Psoas muscle (tissue), 8 donors: ENCODE results near the gene UGGT1. TPM values are rescaled to one million over a fixed set of nuclear protein-coding genes. Genes with fewer than 3 reads are reported as not detected.

Source experiments
- ATAC-seq, 4 donors: fragments of 200-7000 bp; cut with Tn5 transposase; one replicate each; pipeline ENCODE4 v1.9.1; 2020; ENCODE audit warnings: moderate library complexity in 3 of 4, mild to moderate bottlenecking in 2 of 4
- DNase-seq, 2 donors: peaks; one replicate each; pipeline ENCODE4 v3.0.0-alpha.2; 2020
- H3K27ac ChIP-seq: fragments of 200-600 bp; one replicate; pipeline ENCODE4 v1.8.0; 2022
- H3K27me3 ChIP-seq, 3 donors: fragments of 200-600 bp in 1 of 3; one replicate each; pipeline versions ENCODE4 v1.6.1 to v1.8.0; 2013 to 2022; ENCODE audit warnings: low read length in 2 of 3, mild to moderate bottlenecking in 2 of 3, moderate library complexity in 1 of 3; ENCODE audit not compliant: insufficient read depth in 3 of 3
- H3K36me3 ChIP-seq, 2 donors: fragments of 200-600 bp in 1 of 2; one replicate each; pipeline versions ENCODE4 v1.6.1 to v1.8.0; 2013 to 2022; ENCODE audit warnings: low read depth in 1 of 2, mild to moderate bottlenecking in 1 of 2, moderate library complexity in 1 of 2; ENCODE audit not compliant: insufficient read depth in 1 of 2
- H3K4me1 ChIP-seq: fragments of 200-600 bp; one replicate; pipeline ENCODE4 v1.8.0; 2022
- H3K4me3 ChIP-seq: fragments of 200-600 bp; one replicate; pipeline ENCODE4 v1.8.0; 2022; ENCODE audit warnings: mild to moderate bottlenecking
- H3K9me3 ChIP-seq: fragments of 200-600 bp; one replicate; pipeline ENCODE4 v1.8.0; 2022
- WGBS, 3 donors: extraction: QIAGEN DNeasy Blood & Tissue Kit; methylation state at CpG; one replicate each; pipeline versions ENCODE4 v1.1.6 to v1.1.7; 2013; 5-methylcytosine and 5-hydroxymethylcytosine counted together
- intact Hi-C, 2 donors: fragments of 100-400 bp; cut with DNase I; formaldehyde crosslinking; loops; one replicate each; pipeline versions ENCODE4 v1.11.0 to v1.14.2; 2022
- polyA plus RNA-seq, 3 donors: library from polyadenylated mRNA; stranded (reverse); fragments of 200-250 nt; gene quantifications; one replicate each; pipeline ENCODE4 v1.2.3, GENCODE V29; 2013
- total RNA-seq, 4 donors: library from RNA; stranded (reverse); fragmentation: NEBNext Ultra II Directional in 2 of 4; extraction: Animal tissue kit (Norgen Biotek cat#: 25700) in 2 of 4; gene quantifications; one replicate each; pipeline versions ENCODE4 v1.2.1 to v1.2.4, GENCODE V29; 2021 to 2023
- TF ChIP-seq, protein P1 (sequence below): fragments of 200-600 bp; IDR thresholded peaks from one replicate; pipeline ENCODE4 v1.8.0; 2022; ENCODE audit warnings: antibody characterized with exemption
- donor health status: healthy with polysubstance abuse.
- donor health status: DM: no; HTN: no; CAD: no; lungs with moderate emphysema.
- donor health status: Bipolar disorder and iron deficiency.
- donor health status: healthy.
- donor health status: DM: yes; HTN: yes; CAD: no.
- donor health status: DM: no; HTN: no; CAD: no.
- donor health status: DM: no; HTN: no; CAD: no.
- donor health status: DM: yes; HTN: yes; CAD: no.

The UGGT1 gene
- total and polyA plus RNA-seq, 7 donors = 11.1 to 41.7 (median 32.1) TPM

DNA sequence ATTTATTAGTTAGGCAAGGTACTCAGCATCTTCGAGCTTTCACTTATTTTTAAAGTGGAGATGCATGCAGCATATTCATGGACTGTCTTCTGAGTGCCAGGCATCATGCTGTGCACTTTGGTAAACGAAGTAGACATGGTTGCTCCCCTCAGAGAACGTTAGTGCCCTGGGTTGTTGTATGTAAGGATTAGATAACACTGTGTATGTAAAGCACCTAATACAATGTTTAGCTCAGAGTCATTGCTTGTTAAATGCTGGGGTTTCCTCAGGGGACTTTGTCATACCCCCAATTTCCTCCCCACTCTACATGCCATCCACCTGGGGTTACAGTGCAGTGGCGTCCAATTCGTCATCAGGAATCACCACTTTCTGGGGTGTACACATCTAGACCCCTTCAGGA, 2.8 kb downstream of the UGGT1 start:
- intact Hi-C loops = loop anchor here (5.0 to 10.0 kb wide), 2 partner anchors 209 to 211 kb away; partner anchors contain the start of gene AMMECR1L (in 1 of the 2)
- Histone ChIP-seq H3K9me3 (no peaks in the 10 kb centered on the region), H3K4me3 (no peak overlapping the region), H3K27ac (no peak overlapping the region), H3K27me3 (no peaks in the 10 kb centered on the region), H3K36me3 (peaks cover 4 to 33% of the 10 kb centered on the region in 2 donors), H3K4me1 (peaks cover 17% of the 10 kb centered on the region)
- no peak for ATAC-seq
- TF ChIP-seq, protein P1, sequence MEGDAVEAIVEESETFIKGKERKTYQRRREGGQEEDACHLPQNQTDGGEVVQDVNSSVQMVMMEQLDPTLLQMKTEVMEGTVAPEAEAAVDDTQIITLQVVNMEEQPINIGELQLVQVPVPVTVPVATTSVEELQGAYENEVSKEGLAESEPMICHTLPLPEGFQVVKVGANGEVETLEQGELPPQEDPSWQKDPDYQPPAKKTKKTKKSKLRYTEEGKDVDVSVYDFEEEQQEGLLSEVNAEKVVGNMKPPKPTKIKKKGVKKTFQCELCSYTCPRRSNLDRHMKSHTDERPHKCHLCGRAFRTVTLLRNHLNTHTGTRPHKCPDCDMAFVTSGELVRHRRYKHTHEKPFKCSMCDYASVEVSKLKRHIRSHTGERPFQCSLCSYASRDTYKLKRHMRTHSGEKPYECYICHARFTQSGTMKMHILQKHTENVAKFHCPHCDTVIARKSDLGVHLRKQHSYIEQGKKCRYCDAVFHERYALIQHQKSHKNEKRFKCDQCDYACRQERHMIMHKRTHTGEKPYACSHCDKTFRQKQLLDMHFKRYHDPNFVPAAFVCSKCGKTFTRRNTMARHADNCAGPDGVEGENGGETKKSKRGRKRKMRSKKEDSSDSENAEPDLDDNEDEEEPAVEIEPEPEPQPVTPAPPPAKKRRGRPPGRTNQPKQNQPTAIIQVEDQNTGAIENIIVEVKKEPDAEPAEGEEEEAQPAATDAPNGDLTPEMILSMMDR = no peak
- WGBS, 3 donors = 77 to 85% (median 77%) methylated on average over 5 of the region's 5 CpGs
- no peak for DNase-seq

DNA sequence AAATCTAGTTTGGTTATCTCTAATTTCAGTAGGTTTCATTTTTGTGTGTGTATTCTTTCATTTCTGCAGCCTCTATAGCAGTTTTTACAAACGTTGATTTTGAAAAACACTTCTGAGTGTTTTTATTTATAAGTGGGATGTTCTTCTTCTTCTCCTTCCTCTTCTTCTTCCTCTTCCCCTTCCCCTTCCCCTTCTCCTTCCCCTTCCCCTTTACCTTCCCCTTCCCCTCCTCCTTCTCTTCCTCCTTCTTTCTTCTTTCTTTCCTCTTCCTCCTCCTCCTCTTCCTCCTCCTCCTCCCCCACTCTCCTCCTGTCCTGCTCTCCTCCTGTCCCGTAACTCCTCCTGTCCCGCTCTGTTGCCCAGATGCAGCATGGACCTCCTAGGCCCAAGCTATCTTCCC, 4.2 kb downstream of the UGGT1 start:
- DNase-seq = no peak
- H3K36me3 ChIP-seq = peaks cover 4 to 44% of the 10 kb centered on the region in 2 donors
- H3K27ac ChIP-seq = no peak overlapping the region
- TF ChIP-seq, protein P1 = no peak
- H3K27me3 ChIP-seq = no peaks in the 10 kb centered on the region
- WGBS, 3 donors = 39 to 51% (median 47%) methylated on average over 3 of the region's 3 CpGs
- H3K4me3 ChIP-seq = no peak overlapping the region
- intact Hi-C loops = loop anchor here in 1 of 2 donors (10.0 kb wide), 1 partner anchor 210 kb away; the partner anchor contains the start of gene AMMECR1L
- H3K9me3 ChIP-seq = no peaks in the 10 kb centered on the region
- ATAC-seq = no peak
- peaks cover 17% of the 10 kb centered on the region for H3K4me1 ChIP-seq

DNA sequence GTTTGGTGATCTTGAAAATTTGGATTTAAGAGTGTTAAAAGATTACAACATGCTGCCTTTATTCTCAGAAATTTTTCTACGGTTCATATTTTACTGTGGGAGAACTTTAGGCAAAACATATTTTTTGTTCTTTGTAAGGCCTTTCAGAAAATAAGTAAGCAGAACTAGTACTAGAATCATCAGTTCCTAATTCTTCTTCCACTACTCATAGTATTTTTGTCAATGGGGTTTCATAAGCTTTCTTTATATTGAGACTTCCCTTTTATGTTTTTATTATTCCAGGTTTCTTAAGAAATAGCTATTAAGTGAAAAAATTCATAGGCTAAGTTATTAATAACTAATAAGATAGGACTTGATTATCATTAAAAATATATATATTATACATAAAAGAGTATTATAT, 12.4 kb downstream of the UGGT1 start:
- no peak for DNase-seq
- 83 to 95% (median 93%) methylated on average over 1 of the region's 1 CpG for WGBS, 3 donors
- Histone ChIP-seq H3K27ac (no peak overlapping the region), H3K27me3 (no peaks in the 10 kb centered on the region), H3K4me1 (no peaks in the 10 kb centered on the region), H3K4me3 (no peak overlapping the region), H3K9me3 (no peaks in the 10 kb centered on the region), H3K36me3 (peaks cover 0 to 58% of the 10 kb centered on the region in 2 donors)
- intact Hi-C loops = no loop called here
- no peak for ATAC-seq
- TF ChIP-seq, protein P1 = no peak

DNA sequence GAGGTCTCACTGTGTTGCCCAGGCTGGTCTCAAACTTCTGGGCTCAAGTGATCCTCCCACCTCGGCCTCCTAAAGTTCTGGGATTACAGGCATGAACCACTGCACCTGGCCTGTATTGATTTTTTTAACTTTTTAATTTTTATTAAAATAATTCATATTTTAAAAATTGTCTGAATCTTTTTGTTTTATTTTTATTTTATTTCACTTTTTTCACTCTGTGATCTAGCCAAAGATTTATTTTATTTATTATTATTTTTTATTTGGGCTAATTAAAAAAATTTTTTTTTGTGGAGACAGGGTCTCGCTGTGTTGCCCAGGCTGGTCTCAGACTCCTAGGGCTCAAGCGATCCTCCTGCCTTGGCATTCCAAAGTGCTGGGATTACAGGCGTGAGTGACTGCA, 14.1 kb downstream of the UGGT1 start:
- H3K9me3 ChIP-seq = no peaks in the 10 kb centered on the region
- TF ChIP-seq, protein P1 = no peak
- no peaks in the 10 kb centered on the region for H3K4me1 ChIP-seq
- no peaks in the 10 kb centered on the region for H3K27me3 ChIP-seq
- DNase-seq (no peak), ATAC-seq (no peak)
- WGBS, 3 donors = 94 to 97% (median 95%) methylated on average over 4 of the region's 4 CpGs
- peaks cover 0 to 59% of the 10 kb centered on the region in 2 donors for H3K36me3 ChIP-seq
- H3K4me3 ChIP-seq = no peak overlapping the region
- no peak overlapping the region for H3K27ac ChIP-seq
- intact Hi-C loops = no loop called here

DNA sequence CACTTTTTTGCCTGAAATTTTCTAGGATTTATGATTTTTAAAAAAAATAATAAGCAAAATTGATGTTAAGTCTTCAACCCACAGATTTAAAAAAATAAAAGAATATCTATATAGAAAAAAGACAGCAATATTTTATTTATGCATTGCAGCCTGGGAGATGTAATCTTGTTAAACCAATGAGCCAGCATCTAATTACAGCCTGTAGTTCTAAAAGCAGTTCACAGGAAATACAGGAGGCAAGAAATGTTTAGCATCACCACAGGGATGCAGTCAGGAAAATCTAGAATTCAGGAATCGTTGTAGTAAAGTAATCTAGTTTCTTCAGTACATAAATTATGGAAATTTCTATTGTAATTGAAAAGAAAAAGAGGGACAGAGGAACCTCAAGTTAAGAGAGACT, 17.2 kb downstream of the UGGT1 start:
- Histone ChIP-seq H3K27me3 (no peaks in the 10 kb centered on the region), H3K9me3 (no peaks in the 10 kb centered on the region), H3K36me3 (peaks cover 0 to 70% of the 10 kb centered on the region in 2 donors), H3K27ac (no peak overlapping the region), H3K4me1 (no peaks in the 10 kb centered on the region), H3K4me3 (no peak overlapping the region)
- 80 to 94% (median 83%) methylated on average over 1 of the region's 1 CpG for WGBS, 3 donors
- intact Hi-C loops = no loop called here
- ATAC-seq (no peak), DNase-seq (no peak)
- TF ChIP-seq, protein P1 = no peak
